Posterior vena cava (tissue), 2 donors: Measurements from ENCODE around the gene ZNF415. TPM values are rescaled to one million over a fixed set of nuclear protein-coding genes. Genes with fewer than 3 reads are reported as not detected.
A peak's percentile ranks its signal among the peaks of the same experiment; 100 is the strongest.
"Not testable (repeated sequence)": the region's sequence is repeated elsewhere in the genome, so short reads cannot be mapped to it uniquely, and the experiment has no call there.

Source experiments
- DNase-seq: peaks from one replicate; pipeline ENCODE4 v3.0.0-alpha.2; 2020; ENCODE audit warnings: low spot score
- intact Hi-C, 2 donors: fragments of 100-400 bp; cut with DNase I; formaldehyde crosslinking; loops; one replicate each; pipeline versions ENCODE4 v1.14.1 to v1.14.2; 2022 to 2023
- total RNA-seq, 2 donors: library from RNA; stranded (reverse); fragmentation: NEBNext Ultra II Directional; extraction: Animal tissue kit (Norgen Biotek cat#: 25700); gene quantifications; one replicate each; pipeline ENCODE4 v1.2.1, GENCODE V29; 2021
- donor health status: DM: yes; HTN: yes; CAD: no.
- donor health status: DM: yes; HTN: yes; CAD: no.

The ZNF415 gene
- total RNA-seq, 2 donors from 2014 or later = 9.1 to 11.8 TPM

GRCh38 chr19:53103234-53104203 lies 29.2 kb downstream of the ZNF415 start, which contains the start of gene ZNF160:
Gene ZNF160 (minus strand): TSS chr19:53103422. CDS start chr19:53086276, 17,146 bp downstream.
- intact Hi-C loops = no loop called here
- peak; percentile 100 for DNase-seq

- DNase-seq = peak; percentile 83
- intact Hi-C loops = no loop called here
Observed at GRCh38 chr19:53102756-53103233, 29.9 kb downstream of the ZNF415 start.

DNA sequence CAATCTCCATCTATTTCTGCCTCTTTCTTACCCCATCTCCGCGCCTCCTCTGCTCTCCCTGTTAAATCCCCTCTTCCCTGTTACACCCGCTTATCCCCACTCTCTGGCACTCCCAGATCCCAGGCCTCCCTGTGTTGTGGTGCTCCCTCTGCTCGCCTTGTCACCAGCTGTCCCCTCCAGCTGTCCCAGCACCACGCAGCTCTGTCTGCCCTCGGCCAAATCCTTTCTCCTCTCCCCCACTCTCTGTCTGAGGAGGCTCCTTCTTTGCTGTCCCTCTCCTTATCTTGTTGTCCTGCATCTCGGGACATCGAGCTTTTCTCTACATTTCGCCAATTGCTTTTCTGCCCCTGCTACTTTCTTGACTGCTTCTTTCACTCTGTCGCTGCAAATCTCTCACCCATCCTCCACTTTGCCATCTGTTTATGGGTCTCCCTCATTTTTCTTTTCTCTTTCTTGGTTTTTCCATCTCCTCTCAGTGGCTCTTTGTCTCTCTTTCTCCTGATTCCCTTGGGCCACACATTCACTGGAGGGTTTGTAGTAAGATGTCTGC lies 30.4 kb downstream of the ZNF415 start:
- intact Hi-C loops = no loop called here
- no peak for DNase-seq

- intact Hi-C loops = no loop called here
- DNase-seq = no peak
Observed at GRCh38 chr19:53101518-53101917, 31.2 kb downstream of the ZNF415 start.

- DNase-seq, intact Hi-C loops: not testable (repeated sequence)
Observed at GRCh38 chr19:53098570-53098969, 34.1 kb downstream of the ZNF415 start.

GRCh38 chr19:53096982-53097690 lies 35.6 kb downstream of the ZNF415 start:
- DNase-seq, intact Hi-C loops: not testable (repeated sequence)

- intact Hi-C loops, DNase-seq: not testable (repeated sequence)
Observed at GRCh38 chr19:53096579-53096978, 36.1 kb downstream of the ZNF415 start.

DNA sequence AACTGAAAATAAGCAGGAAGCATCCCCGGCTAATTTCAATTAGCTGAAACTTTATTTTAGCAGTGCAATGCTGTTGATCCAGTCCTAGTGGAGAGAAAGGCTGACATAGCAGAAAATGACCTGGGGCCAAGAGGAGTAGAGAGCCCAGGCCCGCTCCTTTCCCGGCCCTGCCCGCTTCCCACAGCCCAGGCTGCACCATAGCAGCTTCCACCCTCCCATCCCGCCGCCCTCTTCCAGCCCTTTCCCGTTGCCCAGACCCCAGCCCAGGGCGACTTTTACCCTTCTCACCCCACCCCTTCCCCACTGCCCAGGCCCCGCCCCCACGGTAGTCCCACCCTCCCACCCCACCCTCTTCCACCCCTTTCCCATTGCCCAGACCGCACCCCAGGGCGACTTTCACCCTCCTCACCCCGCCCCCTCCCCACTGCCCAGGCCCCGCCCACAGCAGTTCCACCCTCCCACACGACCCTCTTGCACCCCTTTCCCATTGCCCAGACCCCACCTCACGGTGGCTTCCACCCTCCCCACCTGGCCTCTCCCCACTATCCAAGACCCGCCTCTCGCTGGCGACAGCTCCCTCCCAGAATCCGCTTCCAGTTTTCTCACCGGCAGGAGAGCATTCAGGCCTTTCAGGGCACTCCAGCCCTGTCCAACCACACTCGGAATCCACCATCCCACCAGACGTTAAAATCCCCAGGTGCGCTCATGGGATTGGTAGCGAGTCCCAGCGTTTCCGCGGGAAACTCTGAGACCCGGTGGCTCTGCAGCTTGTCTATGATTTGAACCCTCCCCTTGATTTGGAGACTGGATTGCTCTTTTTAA lies 37.7 kb downstream of the ZNF415 start:
- intact Hi-C loops = no loop called here
- DNase-seq = no peak

DNA sequence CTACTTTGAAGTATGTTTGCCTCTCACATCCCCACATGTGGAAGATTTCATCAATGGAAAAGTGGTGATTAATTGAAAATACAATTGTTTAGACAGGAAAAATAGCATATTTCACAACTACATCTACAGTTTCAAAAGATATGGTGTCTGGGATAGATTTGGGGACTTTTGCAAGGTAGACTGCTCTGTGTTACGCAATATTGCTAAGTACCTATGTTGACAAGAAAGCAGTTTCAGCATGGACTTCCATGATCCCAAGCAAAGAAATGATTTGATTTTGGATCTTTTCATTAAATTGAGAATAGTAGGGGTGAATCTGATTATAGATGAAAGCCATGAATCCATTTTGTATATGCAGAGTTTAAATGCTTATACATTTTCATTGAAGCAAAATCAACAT lies 40.0 kb downstream of the ZNF415 start:
- no peak for DNase-seq
- intact Hi-C loops = no loop called here

DNA sequence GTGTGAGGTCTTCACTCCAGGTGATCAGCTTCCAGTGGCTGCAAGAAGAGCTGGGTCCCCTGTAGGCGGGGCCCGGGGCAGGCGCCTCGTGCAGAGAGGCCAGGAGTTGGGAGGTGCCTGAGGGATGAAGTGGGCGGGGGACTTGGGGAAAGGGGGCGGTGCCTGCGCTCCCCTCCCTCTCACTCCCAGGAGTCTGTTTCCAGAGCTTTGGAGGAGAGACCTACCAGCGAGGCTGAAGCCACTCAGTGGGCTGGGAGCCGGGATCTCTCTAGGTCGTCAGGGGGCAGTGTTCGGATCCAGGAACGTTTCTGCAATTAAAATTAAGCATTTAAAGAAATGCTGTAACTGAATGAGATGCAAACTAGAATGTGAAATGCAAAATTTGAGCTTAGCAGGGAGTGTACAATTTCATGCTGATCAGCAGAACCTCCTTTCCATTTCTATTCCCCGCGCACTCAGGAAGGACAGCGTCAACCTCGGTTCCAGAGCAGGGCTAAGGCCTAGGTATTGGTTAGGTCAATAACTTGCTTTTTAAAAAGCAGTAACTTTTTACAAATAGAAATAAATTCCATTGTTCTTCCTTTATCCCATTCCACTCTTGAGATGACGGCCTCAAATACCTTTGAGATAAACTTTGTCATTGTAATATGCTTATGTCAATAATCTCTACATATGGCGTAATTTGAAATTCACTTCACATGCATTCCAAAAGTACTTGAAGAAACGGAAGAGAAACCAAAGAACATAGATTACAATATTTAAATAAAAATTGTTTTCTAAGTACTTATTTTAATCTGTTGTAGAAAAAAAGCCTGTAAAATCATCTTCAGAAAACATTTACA lies 41.1 kb downstream of the ZNF415 start:
- DNase-seq = no peak
- intact Hi-C loops = no loop called here

DNA sequence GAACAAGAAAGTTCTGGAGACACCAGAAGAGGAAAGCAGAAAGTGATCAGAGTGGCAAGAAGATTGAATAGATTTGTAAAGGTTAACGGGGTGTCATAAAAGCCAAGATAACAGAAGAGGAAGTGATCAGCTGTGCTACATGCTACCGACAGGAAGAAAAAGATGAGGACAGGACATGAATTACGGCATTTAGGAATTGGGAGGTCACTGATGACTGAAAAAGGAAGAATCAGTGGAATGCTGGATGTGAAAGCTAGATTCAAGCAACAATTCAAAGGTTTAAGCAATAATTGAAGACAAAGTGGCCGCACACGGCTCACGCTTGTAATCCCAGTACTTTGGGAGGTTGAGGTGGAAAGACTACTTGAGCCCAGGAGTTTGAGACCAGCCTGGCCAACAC lies 44.6 kb downstream of the ZNF415 start:
- intact Hi-C loops = loop anchor here in 1 of 2 donors (5.0 kb wide), 1 partner anchor 1344 kb away; no protein-coding TSS in a partner anchor
- no peak for DNase-seq

GRCh38 chr19:53086949-53087348 lies 45.8 kb downstream of the ZNF415 start:
- DNase-seq = no peak
- intact Hi-C loops = loop anchor here in 1 of 2 donors (5.0 kb wide), 1 partner anchor 1345 kb away; no protein-coding TSS in a partner anchor

DNA sequence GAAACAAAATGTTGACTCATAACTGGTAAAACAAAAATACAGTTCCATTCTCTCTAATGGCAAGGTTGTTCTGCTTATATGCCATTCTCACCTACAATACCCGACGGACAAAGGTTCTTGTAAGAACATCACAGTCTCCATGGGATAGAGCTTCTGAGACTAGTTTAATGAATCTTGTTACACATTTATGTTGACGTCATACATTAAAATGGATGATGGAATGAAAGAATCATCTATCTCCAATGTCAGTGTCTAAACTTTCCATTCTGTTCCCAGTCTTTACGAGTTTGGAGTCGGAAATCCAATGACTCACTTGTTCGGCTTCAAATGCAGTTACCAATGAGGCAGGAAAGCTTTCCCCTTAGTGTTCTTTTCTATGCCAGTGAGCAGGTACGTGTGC lies 47.2 kb downstream of the ZNF415 start:
- intact Hi-C loops = loop anchor here in 1 of 2 donors (2.0 to 5.0 kb wide), 2 partner anchors 21 to 1347 kb away; no protein-coding TSS in a partner anchor

GRCh38 chr19:53082929-53083328 lies 49.8 kb downstream of the ZNF415 start:
- no peak for DNase-seq
- intact Hi-C loops = no loop called here

More for the DNA sequence above, 47.2 kb downstream of the ZNF415 start:
- no peak for DNase-seq

GRCh38 chr19:53079313-53079924 lies 53.3 kb downstream of the ZNF415 start:
- no peak for DNase-seq
- intact Hi-C loops = no loop called here

DNA sequence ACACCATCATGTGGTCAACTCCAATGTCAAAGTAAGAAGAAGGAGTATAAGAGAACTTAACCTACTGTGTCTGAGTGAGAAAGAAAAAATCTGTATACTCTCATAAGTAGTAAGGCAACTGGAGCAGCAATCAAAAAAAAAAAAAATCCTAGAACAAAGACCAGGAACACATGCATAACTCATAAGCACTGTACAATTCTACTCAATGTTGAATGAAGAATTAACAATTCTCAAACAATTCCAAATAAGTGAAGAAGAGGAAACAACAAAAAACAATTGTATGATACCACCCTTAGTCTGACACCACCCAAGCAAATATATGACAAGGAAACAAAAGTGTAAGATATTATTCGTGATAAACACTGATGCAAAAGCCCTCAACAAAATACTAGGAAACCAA lies 54.0 kb downstream of the ZNF415 start:
- intact Hi-C loops = no loop called here
- DNase-seq = no peak

GRCh38 chr19:53076984-53077383 lies 55.7 kb downstream of the ZNF415 start:
- intact Hi-C loops = no loop called here

More at GRCh38 chr19:53076984-53077383, 55.7 kb downstream of the ZNF415 start:
- DNase-seq = no peak
